Measurements from ENCODE around the gene NSUN3.
"Not testable (repeated sequence)": the region's sequence is repeated elsewhere in the genome, so short reads cannot be mapped to it uniquely, and the experiment has no call there.

Gene NSUN3

DNA sequence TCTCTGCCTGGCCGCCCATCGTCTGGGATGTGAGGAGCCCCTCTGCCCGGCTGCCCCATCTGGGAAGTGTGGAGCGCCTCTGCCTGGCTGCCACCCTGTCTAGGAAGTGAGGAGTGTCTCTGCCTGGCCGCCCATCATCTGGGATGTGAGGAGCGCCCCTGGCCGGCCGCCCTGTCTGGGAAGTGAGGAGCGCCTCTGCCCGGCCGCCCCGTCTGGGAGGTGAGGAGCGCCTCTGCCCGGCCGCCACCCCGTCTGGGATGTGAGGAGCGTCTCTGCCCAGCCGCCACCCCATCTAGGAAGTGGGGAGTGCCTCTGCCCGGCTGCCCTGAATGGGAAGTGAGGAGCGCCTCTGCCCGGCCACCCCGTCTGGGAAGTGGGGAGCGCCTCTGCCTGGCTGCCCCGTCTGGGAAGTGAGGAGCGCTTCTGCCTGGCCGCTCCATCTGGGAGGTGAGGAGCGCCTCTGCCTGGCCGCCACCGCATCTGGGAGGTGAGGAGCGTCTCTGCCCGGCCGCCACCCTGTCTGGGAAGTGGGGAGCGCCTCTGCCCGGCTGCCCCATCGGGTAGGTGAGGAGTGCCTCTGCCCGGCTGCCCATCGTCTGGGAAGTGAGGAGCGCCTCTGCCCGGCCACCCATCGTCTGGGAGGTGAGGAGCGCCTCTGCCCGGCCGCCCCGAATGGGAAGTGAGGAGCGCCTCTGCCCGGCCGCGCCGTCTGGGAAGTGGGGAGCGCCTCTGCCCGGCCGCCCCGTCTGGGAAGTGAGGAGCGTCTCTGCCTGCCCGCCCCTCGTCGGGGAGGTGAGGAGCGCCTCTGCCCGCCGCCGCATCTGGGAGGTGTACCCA lies 18.5 kb upstream of the NSUN3 start:
- H3K36me3 ChIP-seq (ENCODE audit: control insufficient read depth, insufficient read depth, low read length); H3K9me3 ChIP-seq (ENCODE audit: control insufficient read depth, insufficient read depth, low read length); H3K4me1 ChIP-seq (ENCODE audit: control insufficient read depth, insufficient read depth, low read length); DNase-seq (ENCODE audit: low read depth, low spot score); H3K27me3 ChIP-seq (ENCODE audit: control insufficient read depth, insufficient read depth, low read length); H3K4me3 ChIP-seq (ENCODE audit: low read length); H3K27ac ChIP-seq (ENCODE audit: low read length): not testable (repeated sequence)
- WGBS (ENCODE audit: insufficient coverage, insufficient read length): no CpG with 5 or more reads among the region's 61 CpGs

DNA sequence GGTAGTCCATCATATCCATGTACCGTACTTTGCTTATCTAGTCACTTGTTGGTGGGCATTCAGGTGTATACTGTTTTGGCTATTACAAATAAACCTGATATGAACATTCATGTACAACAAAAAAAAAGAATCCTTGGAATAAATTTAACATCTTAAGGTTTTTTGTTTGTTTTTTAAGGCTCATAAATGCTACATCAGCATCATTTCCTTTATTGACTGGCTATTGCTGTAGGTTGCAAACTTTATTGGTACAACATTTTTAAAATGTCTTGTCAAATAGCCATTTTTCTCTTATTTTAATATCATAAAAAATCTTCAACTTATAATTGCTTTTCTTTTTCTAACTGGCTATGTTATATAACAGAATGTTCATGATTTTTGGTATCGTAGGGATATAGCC lies 16.3 kb upstream of the NSUN3 start:
- DNase-seq (ENCODE audit: low read depth, low spot score): no peak
- H3K27me3 ChIP-seq (ENCODE audit: control insufficient read depth, insufficient read depth, low read length): no peaks in the 10 kb centered on the region
- H3K4me3 ChIP-seq (ENCODE audit: low read length): no peak overlapping the region
- H3K27ac ChIP-seq (ENCODE audit: low read length): no peak overlapping the region
- WGBS (ENCODE audit: insufficient coverage, insufficient read length): no CpG with 5 or more reads among the region's 2 CpGs
- no peaks in the 10 kb centered on the region for H3K36me3 ChIP-seq (ENCODE audit: control insufficient read depth, insufficient read depth, low read length)
- H3K4me1 ChIP-seq (ENCODE audit: control insufficient read depth, insufficient read depth, low read length): no peaks in the 10 kb centered on the region
- no peaks in the 10 kb centered on the region for H3K9me3 ChIP-seq (ENCODE audit: control insufficient read depth, insufficient read depth, low read length)

DNA sequence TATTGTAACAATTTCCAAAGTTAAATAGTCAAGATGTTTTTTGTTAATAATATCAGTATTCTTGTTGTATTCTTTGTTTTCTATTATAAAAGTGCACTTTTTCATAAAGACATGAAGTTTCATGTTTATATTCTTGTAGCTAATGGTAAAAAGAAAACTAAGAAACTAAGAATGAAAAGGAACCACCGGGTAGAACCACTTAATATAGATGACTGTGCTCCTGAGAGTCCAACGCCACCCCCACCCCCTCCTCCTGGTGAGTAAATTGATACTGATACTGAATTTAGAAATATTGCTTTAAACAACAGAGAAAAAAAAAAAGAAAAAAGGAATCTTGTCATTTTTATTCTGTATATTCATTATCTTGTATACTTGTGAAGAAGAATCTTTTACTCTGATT lies 13.6 kb upstream of the NSUN3 start:
- Histone ChIP-seq H3K9me3 (ENCODE audit: control insufficient read depth, insufficient read depth, low read length) (no peaks in the 10 kb centered on the region), H3K4me1 (ENCODE audit: control insufficient read depth, insufficient read depth, low read length) (no peaks in the 10 kb centered on the region), H3K4me3 (ENCODE audit: low read length) (no peak overlapping the region), H3K27me3 (ENCODE audit: control insufficient read depth, insufficient read depth, low read length) (no peaks in the 10 kb centered on the region), H3K36me3 (ENCODE audit: control insufficient read depth, insufficient read depth, low read length) (no peaks in the 10 kb centered on the region), H3K27ac (ENCODE audit: low read length) (no peak overlapping the region)
- WGBS (ENCODE audit: insufficient coverage, insufficient read length): no CpG with 5 or more reads among the region's 2 CpGs
- DNase-seq (ENCODE audit: low read depth, low spot score): no peak

DNA sequence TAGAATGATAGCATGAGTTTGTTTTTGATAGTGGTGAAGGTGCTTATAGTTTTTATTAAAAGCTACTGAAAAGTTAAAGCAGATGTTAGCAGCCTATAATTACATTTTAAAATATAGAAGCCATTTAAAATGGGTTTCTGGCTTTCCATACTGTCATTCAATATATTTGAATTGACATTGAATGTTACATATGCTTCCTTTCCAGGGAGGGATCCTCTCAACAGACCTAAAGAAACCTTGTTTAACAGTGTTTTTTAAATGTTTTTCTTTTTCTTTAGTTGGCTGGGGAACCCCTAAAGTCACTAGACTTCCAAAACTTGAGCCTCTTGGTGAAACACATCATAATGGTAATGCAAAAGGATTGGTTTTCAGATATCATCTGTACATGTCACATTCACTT lies 12.3 kb upstream of the NSUN3 start:
- Histone ChIP-seq H3K4me3 (ENCODE audit: low read length) (no peak overlapping the region), H3K4me1 (ENCODE audit: control insufficient read depth, insufficient read depth, low read length) (no peaks in the 10 kb centered on the region), H3K36me3 (ENCODE audit: control insufficient read depth, insufficient read depth, low read length) (no peaks in the 10 kb centered on the region), H3K27ac (ENCODE audit: low read length) (no peak overlapping the region), H3K27me3 (ENCODE audit: control insufficient read depth, insufficient read depth, low read length) (no peaks in the 10 kb centered on the region), H3K9me3 (ENCODE audit: control insufficient read depth, insufficient read depth, low read length) (no peaks in the 10 kb centered on the region)
- DNase-seq (ENCODE audit: low read depth, low spot score): no peak

DNA sequence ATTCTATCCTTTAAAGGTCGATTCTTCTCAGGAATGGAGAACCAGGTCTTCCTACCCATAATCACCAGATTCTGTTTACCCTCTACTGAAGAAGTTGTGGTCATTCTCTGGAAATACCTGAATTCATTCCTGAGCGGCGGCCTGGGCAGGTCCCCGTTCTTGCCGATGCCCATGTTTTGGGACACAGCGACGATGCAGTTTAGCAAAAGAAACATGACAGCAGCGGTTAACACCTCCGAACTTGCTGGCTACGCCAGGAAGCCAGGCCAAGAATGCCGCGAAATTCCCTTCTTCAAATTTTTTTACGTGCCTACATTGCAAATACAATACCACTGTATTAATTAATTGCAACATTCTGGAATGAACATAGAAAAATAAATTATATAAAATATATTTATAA lies 1.6 kb upstream of the NSUN3 start:
- H3K27me3 ChIP-seq (ENCODE audit: control insufficient read depth, insufficient read depth, low read length): no peaks in the 10 kb centered on the region
- no peaks in the 10 kb centered on the region; the same call in 1 of the 2 replicates for H3K4me1 ChIP-seq (ENCODE audit: control insufficient read depth, insufficient read depth, low read length)
- no peaks in the 10 kb centered on the region for H3K9me3 ChIP-seq (ENCODE audit: control insufficient read depth, insufficient read depth, low read length)
- WGBS (ENCODE audit: insufficient coverage, insufficient read length): no CpG with 5 or more reads among the region's 13 CpGs
- no peak overlapping the region for H3K4me3 ChIP-seq (ENCODE audit: low read length)
- no peak overlapping the region for H3K27ac ChIP-seq (ENCODE audit: low read length)
- no peak for DNase-seq (ENCODE audit: low read depth, low spot score)
- no peaks in the 10 kb centered on the region for H3K36me3 ChIP-seq (ENCODE audit: control insufficient read depth, insufficient read depth, low read length)

DNA sequence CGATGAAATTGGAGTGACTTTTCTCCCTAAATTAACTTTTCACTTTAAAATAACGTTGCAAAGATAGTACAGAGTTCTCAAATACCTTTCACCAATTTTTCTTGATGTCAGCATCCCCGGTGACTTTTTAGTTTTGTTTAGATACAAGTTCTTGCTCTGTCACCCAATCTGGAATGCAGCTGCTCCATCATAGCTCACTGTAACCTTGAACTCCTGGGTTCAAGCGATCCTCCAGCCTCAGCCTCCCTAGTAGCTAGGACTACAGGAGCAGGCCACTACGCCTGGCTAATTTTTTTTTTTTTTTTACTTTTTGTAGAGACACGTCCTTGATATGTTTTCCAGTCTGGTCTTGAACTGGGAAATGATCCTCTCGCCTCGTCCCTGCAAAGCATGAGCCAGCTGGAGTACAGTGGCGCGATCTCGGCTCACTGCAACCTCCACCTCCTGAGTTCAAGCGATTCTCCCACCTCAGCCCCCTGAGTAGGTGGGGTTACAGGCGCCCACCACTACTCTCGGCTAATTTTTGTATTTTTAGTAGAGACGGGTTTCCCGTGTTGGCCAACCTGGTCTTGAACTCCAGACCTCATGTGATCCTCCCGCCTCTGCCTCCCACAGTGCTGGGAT lies 747 bp downstream of the NSUN3 start:
- no peaks in the 10 kb centered on the region for H3K36me3 ChIP-seq (ENCODE audit: control insufficient read depth, insufficient read depth, low read length)
- H3K4me3 ChIP-seq (ENCODE audit: low read length): peak overlapping the region; percentile 56; the same call in 1 of the 2 replicates
- H3K9me3 ChIP-seq (ENCODE audit: control insufficient read depth, insufficient read depth, low read length): no peaks in the 10 kb centered on the region
- no CpG with 5 or more reads among the region's 17 CpGs for WGBS (ENCODE audit: insufficient coverage, insufficient read length)
- no peak overlapping the region for H3K27ac ChIP-seq (ENCODE audit: low read length)
- no peak for DNase-seq (ENCODE audit: low read depth, low spot score)
- H3K27me3 ChIP-seq (ENCODE audit: control insufficient read depth, insufficient read depth, low read length): no peaks in the 10 kb centered on the region
- no peaks in the 10 kb centered on the region; the same call in 1 of the 2 replicates for H3K4me1 ChIP-seq (ENCODE audit: control insufficient read depth, insufficient read depth, low read length)

DNA sequence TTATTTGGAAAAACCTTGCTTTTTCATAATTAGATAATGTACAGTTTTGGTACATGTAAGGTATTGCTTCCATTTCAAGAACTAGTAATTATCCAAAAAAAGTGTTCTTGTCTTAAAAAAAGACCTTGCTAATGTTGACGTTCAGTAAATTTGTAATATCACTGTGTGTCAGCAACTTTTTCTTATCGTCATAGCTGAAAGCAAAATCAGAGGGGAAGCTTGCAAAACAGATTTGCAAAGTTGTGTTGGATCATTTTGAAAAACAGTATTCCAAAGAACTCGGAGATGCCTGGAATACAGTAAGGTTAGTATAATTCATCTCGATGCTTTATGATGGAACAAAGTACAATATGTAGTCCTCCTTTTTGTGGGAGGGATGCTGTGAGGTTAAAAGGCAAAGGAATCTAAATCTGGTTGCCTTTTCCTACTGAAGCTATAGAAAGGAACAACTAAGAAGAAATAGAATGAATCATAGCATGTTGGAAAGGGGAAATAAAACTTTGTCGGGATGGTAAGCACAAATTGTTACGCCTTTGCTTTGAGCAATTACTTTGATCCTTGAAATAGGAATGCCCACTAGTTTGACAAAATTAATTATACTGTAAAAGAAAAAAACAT lies 1.5 kb downstream of the NSUN3 start:
- H3K27me3 ChIP-seq (ENCODE audit: control insufficient read depth, insufficient read depth, low read length): no peaks in the 10 kb centered on the region
- H3K4me3 ChIP-seq (ENCODE audit: low read length): no peak overlapping the region
- no peak for DNase-seq (ENCODE audit: low read depth, low spot score)
- no peaks in the 10 kb centered on the region; the same call in 1 of the 2 replicates for H3K4me1 ChIP-seq (ENCODE audit: control insufficient read depth, insufficient read depth, low read length)
- no peaks in the 10 kb centered on the region for H3K36me3 ChIP-seq (ENCODE audit: control insufficient read depth, insufficient read depth, low read length)
- no CpG with 5 or more reads among the region's 6 CpGs for WGBS (ENCODE audit: insufficient coverage, insufficient read length)
- H3K27ac ChIP-seq (ENCODE audit: low read length): no peak overlapping the region
- H3K9me3 ChIP-seq (ENCODE audit: control insufficient read depth, insufficient read depth, low read length): no peaks in the 10 kb centered on the region

DNA sequence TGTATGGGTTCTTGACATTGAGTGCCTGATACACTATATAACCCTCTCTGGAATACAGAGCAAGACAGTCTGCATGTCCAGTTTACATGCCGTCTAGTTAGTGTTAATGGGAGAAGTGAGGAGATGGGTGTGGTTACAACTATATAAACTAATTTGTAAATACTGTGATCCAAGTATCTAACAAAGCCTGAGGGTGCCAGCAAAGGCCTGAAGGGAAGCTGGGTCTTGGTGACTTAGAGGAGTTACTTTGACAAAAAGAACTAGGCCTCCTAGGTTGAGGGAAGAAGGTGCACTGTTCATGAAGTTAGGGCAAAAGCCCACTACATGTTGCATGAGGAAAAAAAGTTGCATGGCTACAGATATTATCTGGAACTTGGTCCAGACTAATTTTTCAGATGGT lies 2.3 kb downstream of the NSUN3 start:
- no CpG with 5 or more reads among the region's 1 CpG for WGBS (ENCODE audit: insufficient coverage, insufficient read length)
- no peaks in the 10 kb centered on the region for H3K36me3 ChIP-seq (ENCODE audit: control insufficient read depth, insufficient read depth, low read length)
- H3K9me3 ChIP-seq (ENCODE audit: control insufficient read depth, insufficient read depth, low read length): no peaks in the 10 kb centered on the region
- no peaks in the 10 kb centered on the region; the same call in 1 of the 2 replicates for H3K4me1 ChIP-seq (ENCODE audit: control insufficient read depth, insufficient read depth, low read length)
- H3K27me3 ChIP-seq (ENCODE audit: control insufficient read depth, insufficient read depth, low read length): no peaks in the 10 kb centered on the region
- H3K4me3 ChIP-seq (ENCODE audit: low read length): no peak overlapping the region
- H3K27ac ChIP-seq (ENCODE audit: low read length): no peak overlapping the region
- no peak for DNase-seq (ENCODE audit: low read depth, low spot score)

DNA sequence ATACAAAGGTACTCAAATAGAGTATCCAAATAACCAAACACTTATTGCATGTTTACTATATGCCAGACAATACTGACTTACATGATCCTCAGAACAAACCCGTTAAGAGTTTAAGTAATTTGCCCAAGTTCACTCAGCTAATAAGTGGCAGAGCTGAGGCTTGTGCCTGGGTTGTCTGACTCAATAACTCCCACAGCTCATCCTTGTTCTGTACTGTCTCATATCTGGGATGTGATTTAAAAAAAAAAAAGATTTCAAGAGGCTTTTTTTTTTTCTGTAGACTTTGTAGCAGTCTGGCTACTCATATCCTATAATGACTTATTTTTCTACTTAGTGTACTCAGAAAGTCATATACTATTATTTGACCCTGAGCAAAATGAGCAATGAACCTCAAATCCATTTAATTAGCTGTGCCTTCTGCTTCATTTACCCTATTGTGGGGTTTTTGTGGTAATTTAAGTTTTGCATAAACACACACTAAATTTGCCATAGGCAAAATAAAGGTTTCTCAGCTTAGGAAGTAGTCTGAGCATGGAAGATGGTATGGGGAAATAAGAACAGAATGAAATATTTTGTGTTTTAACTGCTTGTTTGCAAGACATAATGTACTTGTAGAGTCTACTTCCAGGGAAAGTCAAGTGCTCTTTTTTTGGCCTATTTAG lies 3.1 kb downstream of the NSUN3 start:
- no peak for DNase-seq (ENCODE audit: low read depth, low spot score)
- Histone ChIP-seq H3K27me3 (ENCODE audit: control insufficient read depth, insufficient read depth, low read length) (no peaks in the 10 kb centered on the region), H3K9me3 (ENCODE audit: control insufficient read depth, insufficient read depth, low read length) (no peaks in the 10 kb centered on the region), H3K36me3 (ENCODE audit: control insufficient read depth, insufficient read depth, low read length) (no peaks in the 10 kb centered on the region), H3K4me1 (ENCODE audit: control insufficient read depth, insufficient read depth, low read length) (no peaks in the 10 kb centered on the region; the same call in 1 of the 2 replicates), H3K4me3 (ENCODE audit: low read length) (no peak overlapping the region), H3K27ac (ENCODE audit: low read length) (no peak overlapping the region)
- WGBS (ENCODE audit: insufficient coverage, insufficient read length): no CpG with 5 or more reads among the region's 1 CpG
